Measurements from ENCODE around the gene COPS2. TPM values are rescaled to one million over a fixed set of nuclear protein-coding genes. Genes with fewer than 3 reads are reported as not detected.

COPS2 gene
- total and polyA plus RNA-seq, 2 of the 13 experiments (the other 11 are each of a cell fraction or from before 2014, with no cell fraction given) = 37.8 to 66.3 TPM

GRCh38 chr15:49155834-49156627 lies 632 bp upstream of the COPS2 start:
- peak; percentile 53 for ATAC-seq
- TF ChIP-seq SALL2 (CRISPR knock-in tag; IDR thresholded peaks at IDR 0.05) (0 out of 2 replicates have a peak, but pooled peaks have one; percentile 11), PHF21A (CRISPR knock-in tag; IDR thresholded peaks at IDR 0.05) (0 out of 2 replicates have a peak, but pooled peaks have one; percentile 59), FOXJ3 (CRISPR knock-in tag; IDR thresholded peaks at IDR 0.05; ENCODE audit: borderline replicate concordance) (no peak), NFIC (IDR thresholded peaks at IDR 0.05; ENCODE audit: low read length) (0 out of 2 replicates have a peak, but pooled peaks have one; percentile 34), ZNF275 (CRISPR knock-in tag; IDR thresholded peaks at IDR 0.05; ENCODE audit: borderline replicate concordance) (no peak), SAP130 (CRISPR knock-in tag; IDR thresholded peaks at IDR 0.05; ENCODE audit: low read depth) (peak; percentile 7; the same call in 1 of the 2 replicates), NBN (conservative IDR thresholded peaks at IDR 0.05) (no peak), TOE1 (CRISPR knock-in tag; IDR thresholded peaks at IDR 0.05) (0 out of 2 replicates have a peak, but pooled peaks have one; percentile 20), CBX5 (CRISPR knock-in tag; IDR thresholded peaks at IDR 0.05; ENCODE audit: borderline replicate concordance) (peak; percentile 11; the same call in 1 of the 2 replicates), GMEB1 (CRISPR knock-in tag; IDR thresholded peaks at IDR 0.05; ENCODE audit: borderline replicate concordance) (0 out of 2 replicates have a peak, but pooled peaks have one; percentile 26), MAFF (IDR thresholded peaks at IDR 0.05; ENCODE audit: low read depth, low read length) (0 out of 2 replicates have a peak, but pooled peaks have one; percentile 0), POLR2AphosphoS5 (IDR thresholded peaks at IDR 0.05; ENCODE audit: low read depth, low read length) (peak; percentile 81; the same call in 1 of the 2 replicates), ZNF879 (CRISPR knock-in tag; IDR thresholded peaks at IDR 0.05) (peak; percentile 30; the same call in 1 of the 2 replicates), ZNF350 (CRISPR knock-in tag; IDR thresholded peaks at IDR 0.05; ENCODE audit: borderline replicate concordance, low read depth) (no peak), MEIS2 (CRISPR knock-in tag; IDR thresholded peaks at IDR 0.05) (peak; percentile 1; the same call in 1 of the 2 replicates), SNAI1 (CRISPR knock-in tag; IDR thresholded peaks at IDR 0.05; ENCODE audit: borderline replicate concordance) (0 out of 2 replicates have a peak, but pooled peaks have one; percentile 3), KMT2A (CRISPR knock-in tag; IDR thresholded peaks at IDR 0.05) (peak; percentile 62; the same call in 1 of the 2 replicates), NR2F2 (IDR thresholded peaks at IDR 0.05; ENCODE audit: borderline replicate concordance, low read depth) (peak; percentile 5; the same call in 1 of the 2 replicates), NFE2 (CRISPR knock-in tag; IDR thresholded peaks at IDR 0.05) (no peak), ELF4 (CRISPR knock-in tag; IDR thresholded peaks at IDR 0.05; ENCODE audit: borderline replicate concordance) (no peak)
- TF ChIP-seq, protein P1, sequence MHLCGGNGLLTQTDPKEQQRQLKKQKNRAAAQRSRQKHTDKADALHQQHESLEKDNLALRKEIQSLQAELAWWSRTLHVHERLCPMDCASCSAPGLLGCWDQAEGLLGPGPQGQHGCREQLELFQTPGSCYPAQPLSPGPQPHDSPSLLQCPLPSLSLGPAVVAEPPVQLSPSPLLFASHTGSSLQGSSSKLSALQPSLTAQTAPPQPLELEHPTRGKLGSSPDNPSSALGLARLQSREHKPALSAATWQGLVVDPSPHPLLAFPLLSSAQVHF (CRISPR knock-in tag; IDR thresholded peaks at IDR 0.05) = 0 out of 2 replicates have a peak, but pooled peaks have one; percentile 59

More at GRCh38 chr15:49155834-49156627, 632 bp upstream of the COPS2 start:
- DNase-seq (ENCODE audit: low spot score) (peak; percentile 10), FAIRE-seq (no peak)
- Histone ChIP-seq H3K79me2 (ENCODE audit: insufficient read depth, low read length) (peaks cover 57% of the 10 kb centered on the region), H3K4me3 (replicated peaks in 1 of 3; ENCODE audit: insufficient read depth in 1 of 3, low read depth in 2 of 3, low read length in 3 of 3) (peak overlapping the region; percentile 68 to 86 (median 82)), H3K27me3 (ENCODE audit: control insufficient read depth in 1 of 2, insufficient read depth in 2 of 2, low read length in 2 of 2) (no peaks in the 10 kb centered on the region; a peak in 1 of 5 replicates), H3K4me1 (ENCODE audit: insufficient read depth, low read length) (peaks cover 31% of the 10 kb centered on the region), H3K9me3 (ENCODE audit: low read length) (no peaks in the 10 kb centered on the region), H3K9ac (ENCODE audit: insufficient read depth, low read depth, low read length) (peak overlapping the region; percentile 88), H3K27ac (ENCODE audit: extremely low read length, insufficient read depth, low read length) (peak overlapping the region; percentile 76), H3K36me3 (replicated peaks in 1 of 2; ENCODE audit: control insufficient read depth in 1 of 2, insufficient read depth in 2 of 2, low read length in 2 of 2) (no peaks in the 10 kb centered on the region), H2AFZ (ENCODE audit: low read length) (peak overlapping the region; percentile 93), H4K20me1 (ENCODE audit: insufficient read depth, low read length) (peaks cover 20% of the 10 kb centered on the region), H3K4me2 (ENCODE audit: low read depth, low read length) (peak overlapping the region; percentile 53)
- under 1% methylated on average over 17 of the region's 26 CpGs for WGBS (ENCODE audit: low lambda C conversion rate)
- in situ Hi-C loops (cut with HindIII; ENCODE audit: extremely low pct_ligation_motif_present, low pct_unique_long_range_greater_than_20kb) = no loop called here
- POLR2A ChIA-PET = interaction anchor here (0.8 to 3.7 kb wide), 5 partner anchors 10 to 1199 kb away, joined by 3 to 40 read pairs (median 4); partner anchors contain the start of genes DTWD1, GABPB1, GALK2 and SECISBP2L
- TSS peak; percentile 66 for BruUV-seq (replicated peaks)
- intact Hi-C loops (cut with micrococcal nuclease; ENCODE audit: unreplicated experiment) = loop anchor here (2.0 kb wide), 2 partner anchors 15 to 69 kb away; partner anchors contain the start of gene GALK2
- CTCF ChIA-PET (ENCODE audit: low intra/inter-chr PET ratio, low total read pairs) = no interaction called here

Data from HepG2 (cell line).